GM12878 (cell line): Measurements from ENCODE around the gene SOX4. TPM values are rescaled to one million over a fixed set of nuclear protein-coding genes. Genes with fewer than 3 reads are reported as not detected.

Experiments used
- ATAC-seq: fragments of 200-7000 bp; cut with Tn5 transposase; 3 replicates; pipeline ENCODE4 v1.9.1; 2020; ENCODE audit warnings: mild to moderate bottlenecking, moderate library complexity
- BruUV-seq: library from RNA; stranded (reverse); fragments of 400-500 nt; replicated peaks from 2 replicates; lab custom pipeline; 2021; lab: Mats Ljungman, UMichigan
- CTCF ChIA-PET: fragments of 300-600 bp; sonication (Branson Sonifier 250); formaldehyde crosslinking; extraction: SDS; loops from one replicate; lab custom pipeline; 2021; ENCODE audit warnings: inconsistent platforms; lab: Yijun Ruan, JAX
- POLR2A ChIA-PET: fragments of 350-600 bp; formaldehyde crosslinking; extraction: SDS; loops from one replicate; lab custom pipeline; 2021; ENCODE audit warnings: inconsistent platforms; lab: Charles Lee
- RAD21 ChIA-PET: fragments of 300-600 bp; sonication (Branson Sonifier 250); formaldehyde crosslinking; loops from one replicate; lab custom pipeline; 2023; ENCODE audit warnings: antibody characterized with exemption; ENCODE audit not compliant: unreplicated experiment; lab: Charles Lee
- SMC1A ChIA-PET: fragments of 300-600 bp; sonication (Branson Sonifier 250); formaldehyde crosslinking; loops from one replicate; lab custom pipeline; 2023; ENCODE audit not compliant: unreplicated experiment, uncharacterized antibody; lab: Charles Lee
- DNase-seq: peaks from one replicate; pipeline ENCODE4 v3.0.0-alpha.2; 2011; ENCODE audit warnings: low read depth, low spot score
- FAIRE-seq: peaks from 3 replicates; lab custom pipeline; 2011; peaks lifted over from hg19 to GRCh38; lab: Jason Lieb, UNC
- H2AFZ ChIP-seq: 2 replicates; pipeline ENCODE4 v1.6.0; 2011; ENCODE audit warnings: low read depth, low read length, control low read depth; ENCODE audit not compliant: control insufficient read depth
- H3K27ac ChIP-seq: 2 replicates; pipeline ENCODE4 v1.5.1; 2011; ENCODE audit warnings: control low read depth; ENCODE audit not compliant: control insufficient read depth, insufficient read depth
- H3K27me3 ChIP-seq, 2 experiments: replicated peaks in 1 of 2; 2 replicates each; pipeline versions ENCODE4 v1.6.0 to v1.6.1; 2011; ENCODE audit warnings: low read length in 1 of 2; ENCODE audit not compliant: control insufficient read depth in 2 of 2, insufficient read depth in 2 of 2
- H3K36me3 ChIP-seq, 2 experiments: 2 replicates each; pipeline ENCODE4 v1.5.1; 2011; ENCODE audit warnings: low read length in 1 of 2; ENCODE audit not compliant: control insufficient read depth in 2 of 2, insufficient read depth in 2 of 2
- H3K4me1 ChIP-seq: 2 replicates; pipeline ENCODE4 v1.6.1; 2011; ENCODE audit warnings: mild to moderate bottlenecking, low read length, moderate library complexity, mixed read lengths; ENCODE audit not compliant: control insufficient read depth, insufficient read depth
- H3K4me2 ChIP-seq: 2 replicates; pipeline ENCODE4 v1.6.0; 2011; ENCODE audit warnings: control low read depth; ENCODE audit not compliant: control insufficient read depth, insufficient read depth
- H3K4me3 ChIP-seq: fragments of 200-600 bp; sonication (generic); 2 replicates; pipeline ENCODE4 v1.5.1; 2016
- H3K79me2 ChIP-seq: 2 replicates; pipeline ENCODE4 v1.6.0; 2011; ENCODE audit warnings: low read length; ENCODE audit not compliant: control insufficient read depth, insufficient read depth
- H3K9ac ChIP-seq: 2 replicates; pipeline ENCODE4 v1.8.0; 2011; ENCODE audit warnings: low read length, control low read depth, mixed read lengths; ENCODE audit not compliant: control insufficient read depth, insufficient read depth
- H3K9me3 ChIP-seq: replicated peaks from 3 replicates; pipeline ENCODE4 v1.5.1; 2011; ENCODE audit warnings: mild to moderate bottlenecking, low read length; ENCODE audit not compliant: control insufficient read depth, insufficient read depth
- H4K20me1 ChIP-seq: 2 replicates; pipeline ENCODE4 v1.6.0; 2011; ENCODE audit not compliant: control insufficient read depth, insufficient read depth
- BCL11A ChIP-seq: IDR thresholded peaks from 2 replicates; pipeline ENCODE4 v1.6.1; 2011; ENCODE audit warnings: low read depth, low read length
- CBFB ChIP-seq: IDR thresholded peaks from 2 replicates; pipeline ENCODE4 v1.6.1; 2016; ENCODE audit warnings: antibody characterized with exemption, low read depth
- PML ChIP-seq: IDR thresholded peaks from 2 replicates; pipeline ENCODE4 v1.6.1; 2012; ENCODE audit warnings: low read length, inconsistent platforms
- POLR2A ChIP-seq: IDR thresholded peaks from 2 replicates; pipeline ENCODE4 v1.6.1; 2011; ENCODE audit warnings: low read depth, mild to moderate bottlenecking, low read length
- TCF12 ChIP-seq: IDR thresholded peaks from 2 replicates; pipeline ENCODE4 v1.6.1; 2011; ENCODE audit warnings: low read depth, mild to moderate bottlenecking, low read length
- USF2 ChIP-seq: IDR thresholded peaks from 2 replicates; pipeline ENCODE4 v1.6.1; 2011; ENCODE audit warnings: low read depth, low read length, improper control_type of control experiment, borderline replicate concordance
- ZBTB33 ChIP-seq: fragments of 450-650 bp; IDR thresholded peaks from 2 replicates; pipeline ENCODE4 v1.6.1; 2017; ENCODE audit warnings: mild to moderate bottlenecking
- ZNF217 ChIP-seq: fragments of 450-650 bp; IDR thresholded peaks from 2 replicates; pipeline ENCODE4 v1.6.1; 2017; ENCODE audit warnings: antibody characterized with exemption, mild to moderate bottlenecking
- WGBS: methylation state at CpG from one replicate; pipeline ENCODE4 v1.1.6; 2016; ENCODE audit warnings: low lambda C conversion rate; ENCODE audit not compliant: insufficient replicate concordance, insufficient coverage; ENCODE audit errors: missing lambda C conversion rate; 5-methylcytosine and 5-hydroxymethylcytosine counted together
- in situ Hi-C: fragments of 300-500 bp; cut with MboI; formaldehyde crosslinking; loops from 9 replicates; pipeline ENCODE4 v1.14.3; 2018; ENCODE audit warnings: mixed read lengths
- intact Hi-C: fragments of 100-400 bp; cut with micrococcal nuclease; formaldehyde crosslinking; loops from one replicate; pipeline ENCODE4 v1.14.2; 2022; ENCODE audit not compliant: unreplicated experiment
- polyA plus RNA-seq, 11 experiments: library from polyadenylated mRNA; depleted of rRNA in 4 of 11; unstranded in 6 of 11; stranded (reverse) in 5 of 11; fragments of >200 nt; fragmentation: Nextera tagmentation in 4 of 11; fragmentation: Illumina TruSeq in 1 of 11; extraction: Ambion mirVana in 4 of 11; extraction: Trizol in 1 of 11; gene quantifications; 1 replicate in 1 of 11; 2 replicates in 10 of 11; pipeline versions ENCODE4 v1.2.1 to v1.2.3, GENCODE V29; 2011 to 2016; ENCODE audit warnings: inconsistent platforms in 2 of 11, missing spikeins in 2 of 11, low read depth in 1 of 11
- total RNA-seq, 4 experiments: library from RNA; depleted of rRNA in 3 of 4; stranded (reverse); fragments of >200 nt in 3 of 4; fragmentation: Illumina TruSeq in 1 of 4; extraction: Trizol in 1 of 4; gene quantifications; 2 replicates each; pipeline versions ENCODE4 v1.2.1 to v1.2.3, GENCODE V29; 2013 to 2021
- TF ChIP-seq, protein P1 (sequence below): fragments of 150-350 bp; IDR thresholded peaks from 2 replicates; pipeline ENCODE4 v1.6.1; 2016; ENCODE audit warnings: low read depth, low read length

Gene SOX4
- total and polyA plus RNA-seq, 10 of the 15 experiments (the other 5 are each of a cell fraction or from before 2014, with no cell fraction given) = 16.8 to 119 (median 26.5) TPM

- FAIRE-seq = no peak
- in situ Hi-C loops (no loop called here), intact Hi-C loops (no loop called here)
- Histone ChIP-seq H3K27ac (no peak overlapping the region), H3K27me3 (no peaks in the 10 kb centered on the region), H3K4me1 (0 out of 2 replicates have a peak, but pooled peaks cover 5% of the 10 kb centered on the region), H3K79me2 (peaks cover 28% of the 10 kb centered on the region), H3K9me3 (no peaks in the 10 kb centered on the region; the same call in 2 of the 3 replicates), H3K4me2 (no peak overlapping the region), H4K20me1 (no peaks in the 10 kb centered on the region), H3K4me3 (no peak overlapping the region), H2AFZ (no peak overlapping the region), H3K36me3 (no peaks in the 10 kb centered on the region), H3K9ac (no peak overlapping the region)
- CTCF ChIA-PET = no interaction called here
- DNase-seq = no peak
- RAD21 ChIA-PET = interaction anchor here (0.6 kb wide), 1 partner anchor 47 kb away, joined by 3 read pairs; no protein-coding TSS in a partner anchor
- SMC1A ChIA-PET = no interaction called here
- 96% methylated on average over 9 of the region's 9 CpGs for WGBS
- peak; percentile 34; the same call in 1 of the 2 replicates for TF ChIP-seq PML
- TF ChIP-seq BCL11A = no peak
- no peak for TF ChIP-seq TCF12
- no peak for TF ChIP-seq USF2
- TF ChIP-seq CBFB = no peak
- POLR2A ChIA-PET = no interaction called here
- no TSS peak for BruUV-seq
- ATAC-seq = no peak
Observed at GRCh38 chr6:21601339-21601923, 7.9 kb downstream of the SOX4 start.

GRCh38 chr6:21601932-21602390 lies 8.4 kb downstream of the SOX4 start:
- SMC1A ChIA-PET = no interaction called here

More at GRCh38 chr6:21601932-21602390, 8.4 kb downstream of the SOX4 start:
- intact Hi-C loops = no loop called here
- in situ Hi-C loops = no loop called here
- 0 out of 2 replicates have a peak, but pooled peaks cover 5% of the 10 kb centered on the region for H3K4me1 ChIP-seq
- peaks cover 22% of the 10 kb centered on the region for H3K79me2 ChIP-seq
- no peaks in the 10 kb centered on the region for H3K27me3 ChIP-seq
- no TSS peak for BruUV-seq
- no peaks in the 10 kb centered on the region; the same call in 2 of the 3 replicates for H3K9me3 ChIP-seq
- no peaks in the 10 kb centered on the region for H4K20me1 ChIP-seq
- TF ChIP-seq, protein P1, sequence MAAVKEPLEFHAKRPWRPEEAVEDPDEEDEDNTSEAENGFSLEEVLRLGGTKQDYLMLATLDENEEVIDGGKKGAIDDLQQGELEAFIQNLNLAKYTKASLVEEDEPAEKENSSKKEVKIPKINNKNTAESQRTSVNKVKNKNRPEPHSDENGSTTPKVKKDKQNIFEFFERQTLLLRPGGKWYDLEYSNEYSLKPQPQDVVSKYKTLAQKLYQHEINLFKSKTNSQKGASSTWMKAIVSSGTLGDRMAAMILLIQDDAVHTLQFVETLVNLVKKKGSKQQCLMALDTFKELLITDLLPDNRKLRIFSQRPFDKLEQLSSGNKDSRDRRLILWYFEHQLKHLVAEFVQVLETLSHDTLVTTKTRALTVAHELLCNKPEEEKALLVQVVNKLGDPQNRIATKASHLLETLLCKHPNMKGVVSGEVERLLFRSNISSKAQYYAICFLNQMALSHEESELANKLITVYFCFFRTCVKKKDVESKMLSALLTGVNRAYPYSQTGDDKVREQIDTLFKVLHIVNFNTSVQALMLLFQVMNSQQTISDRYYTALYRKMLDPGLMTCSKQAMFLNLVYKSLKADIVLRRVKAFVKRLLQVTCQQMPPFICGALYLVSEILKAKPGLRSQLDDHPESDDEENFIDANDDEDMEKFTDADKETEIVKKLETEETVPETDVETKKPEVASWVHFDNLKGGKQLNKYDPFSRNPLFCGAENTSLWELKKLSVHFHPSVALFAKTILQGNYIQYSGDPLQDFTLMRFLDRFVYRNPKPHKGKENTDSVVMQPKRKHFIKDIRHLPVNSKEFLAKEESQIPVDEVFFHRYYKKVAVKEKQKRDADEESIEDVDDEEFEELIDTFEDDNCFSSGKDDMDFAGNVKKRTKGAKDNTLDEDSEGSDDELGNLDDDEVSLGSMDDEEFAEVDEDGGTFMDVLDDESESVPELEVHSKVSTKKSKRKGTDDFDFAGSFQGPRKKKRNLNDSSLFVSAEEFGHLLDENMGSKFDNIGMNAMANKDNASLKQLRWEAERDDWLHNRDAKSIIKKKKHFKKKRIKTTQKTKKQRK = no peak
- TF ChIP-seq ZBTB33 (peak; percentile 90; the same call in 1 of the 2 replicates), POLR2A (peak; percentile 56), ZNF217 (no peak)
- H3K9ac ChIP-seq = no peak overlapping the region
- CTCF ChIA-PET = no interaction called here
- H2AFZ ChIP-seq = no peak overlapping the region
- ATAC-seq (no peak), DNase-seq (no peak), FAIRE-seq (no peak)
- WGBS = 94% methylated on average over 22 of the region's 23 CpGs
- POLR2A ChIA-PET = no interaction called here
- no peaks in the 10 kb centered on the region for H3K36me3 ChIP-seq
- H3K4me3 ChIP-seq = no peak overlapping the region
- RAD21 ChIA-PET = interaction anchor here (0.6 kb wide), 1 partner anchor 47 kb away, joined by 3 read pairs; no protein-coding TSS in a partner anchor
- H3K27ac ChIP-seq = no peak overlapping the region
- H3K4me2 ChIP-seq = no peak overlapping the region
